GM12878 (cell line): ENCODE results near the gene CDSN. TPM values are rescaled to one million over a fixed set of nuclear protein-coding genes. Genes with fewer than 3 reads are reported as not detected.

Experiments
- ATAC-seq: fragments of 200-7000 bp; cut with Tn5 transposase; 3 replicates; pipeline ENCODE4 v1.9.1; 2020; ENCODE audit warnings: mild to moderate bottlenecking, moderate library complexity
- BruUV-seq: library from RNA; stranded (reverse); fragments of 400-500 nt; replicated peaks from 2 replicates; lab custom pipeline; 2021; lab: Mats Ljungman, UMichigan
- CTCF ChIA-PET: fragments of 300-600 bp; sonication (Branson Sonifier 250); formaldehyde crosslinking; extraction: SDS; loops from one replicate; lab custom pipeline; 2021; ENCODE audit warnings: inconsistent platforms; lab: Yijun Ruan, JAX
- POLR2A ChIA-PET: fragments of 350-600 bp; formaldehyde crosslinking; extraction: SDS; loops from one replicate; lab custom pipeline; 2021; ENCODE audit warnings: inconsistent platforms; lab: Charles Lee
- RAD21 ChIA-PET: fragments of 300-600 bp; sonication (Branson Sonifier 250); formaldehyde crosslinking; loops from one replicate; lab custom pipeline; 2023; ENCODE audit warnings: antibody characterized with exemption; ENCODE audit not compliant: unreplicated experiment; lab: Charles Lee
- SMC1A ChIA-PET: fragments of 300-600 bp; sonication (Branson Sonifier 250); formaldehyde crosslinking; loops from one replicate; lab custom pipeline; 2023; ENCODE audit not compliant: unreplicated experiment, uncharacterized antibody; lab: Charles Lee
- DNase-seq: peaks from one replicate; pipeline ENCODE4 v3.0.0-alpha.2; 2011; ENCODE audit warnings: low read depth, low spot score
- FAIRE-seq: peaks from 3 replicates; lab custom pipeline; 2011; peaks lifted over from hg19 to GRCh38; lab: Jason Lieb, UNC
- H2AFZ ChIP-seq: 2 replicates; pipeline ENCODE4 v1.6.0; 2011; ENCODE audit warnings: low read depth, low read length, control low read depth; ENCODE audit not compliant: control insufficient read depth
- H3K27ac ChIP-seq: 2 replicates; pipeline ENCODE4 v1.5.1; 2011; ENCODE audit warnings: control low read depth; ENCODE audit not compliant: control insufficient read depth, insufficient read depth
- H3K27me3 ChIP-seq, 2 experiments: replicated peaks in 1 of 2; 2 replicates each; pipeline versions ENCODE4 v1.6.0 to v1.6.1; 2011; ENCODE audit warnings: low read length in 1 of 2; ENCODE audit not compliant: control insufficient read depth in 2 of 2, insufficient read depth in 2 of 2
- H3K36me3 ChIP-seq, 2 experiments: 2 replicates each; pipeline ENCODE4 v1.5.1; 2011; ENCODE audit warnings: low read length in 1 of 2; ENCODE audit not compliant: control insufficient read depth in 2 of 2, insufficient read depth in 2 of 2
- H3K4me1 ChIP-seq: 2 replicates; pipeline ENCODE4 v1.6.1; 2011; ENCODE audit warnings: mild to moderate bottlenecking, low read length, moderate library complexity, mixed read lengths; ENCODE audit not compliant: control insufficient read depth, insufficient read depth
- H3K4me2 ChIP-seq: 2 replicates; pipeline ENCODE4 v1.6.0; 2011; ENCODE audit warnings: control low read depth; ENCODE audit not compliant: control insufficient read depth, insufficient read depth
- H3K4me3 ChIP-seq: fragments of 200-600 bp; sonication (generic); 2 replicates; pipeline ENCODE4 v1.5.1; 2016
- H3K79me2 ChIP-seq: 2 replicates; pipeline ENCODE4 v1.6.0; 2011; ENCODE audit warnings: low read length; ENCODE audit not compliant: control insufficient read depth, insufficient read depth
- H3K9ac ChIP-seq: 2 replicates; pipeline ENCODE4 v1.8.0; 2011; ENCODE audit warnings: low read length, control low read depth, mixed read lengths; ENCODE audit not compliant: control insufficient read depth, insufficient read depth
- H3K9me3 ChIP-seq: replicated peaks from 3 replicates; pipeline ENCODE4 v1.5.1; 2011; ENCODE audit warnings: mild to moderate bottlenecking, low read length; ENCODE audit not compliant: control insufficient read depth, insufficient read depth
- H4K20me1 ChIP-seq: 2 replicates; pipeline ENCODE4 v1.6.0; 2011; ENCODE audit not compliant: control insufficient read depth, insufficient read depth
- ATF3 ChIP-seq: IDR thresholded peaks from 2 replicates; pipeline ENCODE4 v1.6.1; 2011; ENCODE audit warnings: low read depth, mild to moderate bottlenecking, low read length, moderate library complexity, borderline replicate concordance; ENCODE audit errors: extremely low read depth
- CBX5 ChIP-seq: sonication (generic); IDR thresholded peaks from 2 replicates; pipeline ENCODE4 v1.6.1; 2016; ENCODE audit warnings: low read depth, moderate library complexity, mild to moderate bottlenecking, inconsistent platforms
- HCFC1 ChIP-seq: fragments of 150-350 bp; IDR thresholded peaks from 2 replicates; pipeline ENCODE4 v1.6.1; 2014; ENCODE audit warnings: low read length
- IKZF2 ChIP-seq, 2 experiments: fragments of 450-650 bp; IDR thresholded peaks; 2 replicates each; pipeline ENCODE4 v1.6.1; 2017; ENCODE audit warnings: mild to moderate bottlenecking in 2 of 2, moderate library complexity in 2 of 2
- NFIC ChIP-seq: IDR thresholded peaks from 2 replicates; pipeline ENCODE4 v1.6.1; 2012; ENCODE audit warnings: low read depth, mild to moderate bottlenecking, inconsistent platforms, low read length, moderate library complexity
- POLR2AphosphoS2 ChIP-seq: IDR thresholded peaks from 2 replicates; pipeline ENCODE4 v1.6.1; 2011; ENCODE audit warnings: low read depth, mild to moderate bottlenecking, low read length, improper control_type of control experiment, moderate library complexity
- SIN3A ChIP-seq: IDR thresholded peaks from 2 replicates; pipeline ENCODE4 v1.6.1; 2012; ENCODE audit warnings: low read depth, low read length, improper control_type of control experiment
- SPI1 ChIP-seq: IDR thresholded peaks from 2 replicates; pipeline ENCODE4 v1.6.1; 2011; ENCODE audit warnings: low read depth, mild to moderate bottlenecking, low read length, moderate library complexity, borderline replicate concordance; ENCODE audit not compliant: insufficient read depth
- WRNIP1 ChIP-seq: IDR thresholded peaks from 2 replicates; pipeline ENCODE4 v1.6.1; 2011; ENCODE audit warnings: low read depth, low read length, improper control_type of control experiment, borderline replicate concordance
- YBX1 ChIP-seq: fragments of 450-650 bp; IDR thresholded peaks from 2 replicates; pipeline ENCODE4 v1.6.1; 2016; ENCODE audit warnings: antibody characterized with exemption
- ZBTB4 ChIP-seq: fragments of 450-650 bp; formaldehyde crosslinking; IDR thresholded peaks from 2 replicates; pipeline ENCODE4 v1.4.0; 2022; ENCODE audit warnings: mild to moderate bottlenecking, moderate library complexity
- ZNF207 ChIP-seq: fragments of 450-650 bp; IDR thresholded peaks from 2 replicates; pipeline ENCODE4 v1.6.1; 2014; ENCODE audit warnings: antibody characterized with exemption, mild to moderate bottlenecking, borderline replicate concordance
- ZNF687 ChIP-seq: fragments of 450-650 bp; IDR thresholded peaks from 2 replicates; pipeline ENCODE4 v1.6.1; 2017; ENCODE audit warnings: mild to moderate bottlenecking, moderate library complexity
- ZZZ3 ChIP-seq: IDR thresholded peaks from 2 replicates; pipeline ENCODE4 v1.6.1; 2011; ENCODE audit warnings: low read depth; ENCODE audit not compliant: control insufficient read depth, insufficient read length
- WGBS: methylation state at CpG from one replicate; pipeline ENCODE4 v1.1.6; 2016; ENCODE audit warnings: low lambda C conversion rate; ENCODE audit not compliant: insufficient replicate concordance, insufficient coverage; ENCODE audit errors: missing lambda C conversion rate; 5-methylcytosine and 5-hydroxymethylcytosine counted together
- in situ Hi-C: fragments of 300-500 bp; cut with MboI; formaldehyde crosslinking; loops from 9 replicates; pipeline ENCODE4 v1.14.3; 2018; ENCODE audit warnings: mixed read lengths
- intact Hi-C: fragments of 100-400 bp; cut with micrococcal nuclease; formaldehyde crosslinking; loops from one replicate; pipeline ENCODE4 v1.14.2; 2022; ENCODE audit not compliant: unreplicated experiment
- polyA plus RNA-seq, 11 experiments: library from polyadenylated mRNA; depleted of rRNA in 4 of 11; unstranded in 6 of 11; stranded (reverse) in 5 of 11; fragments of >200 nt; fragmentation: Nextera tagmentation in 4 of 11; fragmentation: Illumina TruSeq in 1 of 11; extraction: Ambion mirVana in 4 of 11; extraction: Trizol in 1 of 11; gene quantifications; 1 replicate in 1 of 11; 2 replicates in 10 of 11; pipeline versions ENCODE4 v1.2.1 to v1.2.3, GENCODE V29; 2011 to 2016; ENCODE audit warnings: inconsistent platforms in 2 of 11, missing spikeins in 2 of 11, low read depth in 1 of 11
- total RNA-seq, 4 experiments: library from RNA; depleted of rRNA in 3 of 4; stranded (reverse); fragments of >200 nt in 3 of 4; fragmentation: Illumina TruSeq in 1 of 4; extraction: Trizol in 1 of 4; gene quantifications; 2 replicates each; pipeline versions ENCODE4 v1.2.1 to v1.2.3, GENCODE V29; 2013 to 2021
- TF ChIP-seq, protein P1 (sequence below): IDR thresholded peaks from 2 replicates; pipeline ENCODE4 v1.6.1; 2011; ENCODE audit warnings: low read depth, low read length, improper control_type of control experiment, borderline replicate concordance

The CDSN gene
- total and polyA plus RNA-seq, 10 of the 15 experiments (the other 5 are each of a cell fraction or from before 2014, with no cell fraction given), result 0.01 TPM; not detected in 9

- TF ChIP-seq ZBTB4 (CRISPR knock-in tag) (no peak), WRNIP1 (no peak), POLR2AphosphoS2 (no peak), ATF3 (no peak), HCFC1 (no peak)
Observed at GRCh38 chr6:31132806-31133205, 12.6 kb upstream of the CDSN start (continued).

GRCh38 chr6:31131595-31131994, 11.3 kb upstream of the CDSN start:
- intact Hi-C loops, result no loop called here
- FAIRE-seq (no peak), ATAC-seq (no peak), DNase-seq (no peak)
- Histone ChIP-seq H3K27me3 (no peaks in the 10 kb centered on the region; a peak in 1 of 4 replicates), H3K4me1 (no peaks in the 10 kb centered on the region; the same call in 1 of the 2 replicates), H2AFZ (no peak overlapping the region), H3K79me2 (no peaks in the 10 kb centered on the region), H3K9me3 (no peaks in the 10 kb centered on the region; the same call in 2 of the 3 replicates), H3K27ac (no peak overlapping the region), H3K9ac (no peak overlapping the region), H3K36me3 (no peaks in the 10 kb centered on the region), H4K20me1 (no peaks in the 10 kb centered on the region), H3K4me2 (no peak overlapping the region), H3K4me3 (no peak overlapping the region)
- ChIA-PET SMC1A (interaction anchor here (0.8 to 3.3 kb wide), 3 partner anchors 16 to 84 kb away, joined by 3 to 16 read pairs (median 5); no protein-coding TSS in a partner anchor), RAD21 (interaction anchor here (1.3 kb wide), 1 partner anchor 72 kb away, joined by 4 read pairs; no protein-coding TSS in a partner anchor), CTCF (interaction anchor here (1.5 to 22.9 kb wide), 3 partner anchors 45 to 274 kb away, joined by 3 to 326 read pairs (median 21); no protein-coding TSS in a partner anchor), POLR2A (no interaction called here)
- 66% methylated on average over 3 of the region's 3 CpGs for WGBS
- BruUV-seq, result no TSS peak
- in situ Hi-C loops, result no loop called here
- TF ChIP-seq CBX5 (no peak), ZNF687 (no peak), YBX1 (no peak), ZZZ3 (no peak), NFIC (no peak), SPI1 (no peak), IKZF2 (IDR thresholded peaks at IDR 0.05) (no peak), HCFC1 (no peak), ZNF207 (no peak), SIN3A (no peak)
- TF ChIP-seq, protein P1, sequence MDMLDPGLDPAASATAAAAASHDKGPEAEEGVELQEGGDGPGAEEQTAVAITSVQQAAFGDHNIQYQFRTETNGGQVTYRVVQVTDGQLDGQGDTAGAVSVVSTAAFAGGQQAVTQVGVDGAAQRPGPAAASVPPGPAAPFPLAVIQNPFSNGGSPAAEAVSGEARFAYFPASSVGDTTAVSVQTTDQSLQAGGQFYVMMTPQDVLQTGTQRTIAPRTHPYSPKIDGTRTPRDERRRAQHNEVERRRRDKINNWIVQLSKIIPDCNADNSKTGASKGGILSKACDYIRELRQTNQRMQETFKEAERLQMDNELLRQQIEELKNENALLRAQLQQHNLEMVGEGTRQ, result no peak
